Measurements from ENCODE around the gene ADAMTSL3. TPM values are rescaled to one million over a fixed set of nuclear protein-coding genes. Genes with fewer than 3 reads are reported as not detected.
A peak's percentile ranks its signal among the peaks of the same experiment; 100 is the strongest.
"Not testable (repeated sequence)": the region's sequence is repeated elsewhere in the genome, so short reads cannot be mapped to it uniquely, and the experiment has no call there.

Gene ADAMTSL3
- total RNA-seq, 1 donor from 2014 or later: 0.41 TPM

- H3K27me3 Mint-ChIP-seq (ENCODE audit: insufficient read depth, low read depth): peaks cover 5% of the 10 kb centered on the region
- H3K27ac ChIP-seq: no peak overlapping the region
- H3K9ac ChIP-seq: no peak overlapping the region
- no peaks in the 10 kb centered on the region for H3K9me3 ChIP-seq (ENCODE audit: low read depth)
- no peaks in the 10 kb centered on the region for H3K36me3 Mint-ChIP-seq
- H3K27me3 ChIP-seq: no peaks in the 10 kb centered on the region
- peaks cover 17% of the 10 kb centered on the region for H3F3A ChIP-seq (ENCODE audit: low read depth)
- TF ChIP-seq EZH2 (IDR thresholded peaks at IDR 0.05) (no peak), CTCF (IDR thresholded peaks at IDR 0.05) (no peak), EZH2phosphoT487 (IDR thresholded peaks at IDR 0.05) (no peak)
- H2AFZ ChIP-seq (replicated peaks): no peak overlapping the region
- peaks cover 10% of the 10 kb centered on the region for H3K9me3 Mint-ChIP-seq
- no peak overlapping the region for H3K4me3 ChIP-seq
- H3K4me3 Mint-ChIP-seq: no peak overlapping the region
- H3K27ac Mint-ChIP-seq: no peak overlapping the region
- peaks cover 16% of the 10 kb centered on the region for H3K4me1 Mint-ChIP-seq
- no peaks in the 10 kb centered on the region for H3K36me3 ChIP-seq
- no peak overlapping the region for H3K4me2 ChIP-seq
- H4K20me1 ChIP-seq (ENCODE audit: low read depth): no peaks in the 10 kb centered on the region
- H3K4me1 ChIP-seq: peaks cover 17% of the 10 kb centered on the region
- H3K79me2 ChIP-seq (ENCODE audit: low read depth): no peaks in the 10 kb centered on the region
- no peak for DNase-seq (ENCODE audit: low spot score)
Observed at GRCh38 chr15:83959477-83959876, 305.6 kb downstream of the ADAMTSL3 start.

GRCh38 chr15:83960192-83960829, 306.4 kb downstream of the ADAMTSL3 start:
- TF ChIP-seq EZH2 (IDR thresholded peaks at IDR 0.05) (no peak), CTCF (IDR thresholded peaks at IDR 0.05) (no peak), EZH2phosphoT487 (IDR thresholded peaks at IDR 0.05) (no peak)
- no peaks in the 10 kb centered on the region for H3K36me3 Mint-ChIP-seq
- peak overlapping the region; percentile 46 for H3K4me2 ChIP-seq
- no peak overlapping the region for H3K9ac ChIP-seq
- no peak overlapping the region for H3K4me3 Mint-ChIP-seq
- no peaks in the 10 kb centered on the region for H3K27me3 ChIP-seq
- no peaks in the 10 kb centered on the region for H3K9me3 ChIP-seq (ENCODE audit: low read depth)
- H3K36me3 ChIP-seq: no peaks in the 10 kb centered on the region
- peaks cover 7% of the 10 kb centered on the region for H3K27me3 Mint-ChIP-seq (ENCODE audit: insufficient read depth, low read depth)
- H2AFZ ChIP-seq (replicated peaks): peak overlapping the region; percentile 50
- H3K27ac Mint-ChIP-seq: no peak overlapping the region
- H3K9me3 Mint-ChIP-seq: peaks cover 11% of the 10 kb centered on the region
- DNase-seq (ENCODE audit: low spot score): no peak
- no peaks in the 10 kb centered on the region for H4K20me1 ChIP-seq (ENCODE audit: low read depth)
- H3K27ac ChIP-seq: no peak overlapping the region
- H3K4me3 ChIP-seq: no peak overlapping the region
- no peaks in the 10 kb centered on the region for H3K79me2 ChIP-seq (ENCODE audit: low read depth)
- peaks cover 17% of the 10 kb centered on the region for H3F3A ChIP-seq (ENCODE audit: low read depth)
- peaks cover 16% of the 10 kb centered on the region for H3K4me1 Mint-ChIP-seq
- H3K4me1 ChIP-seq: peaks cover 17% of the 10 kb centered on the region

GRCh38 chr15:83961311-83961710, 307.4 kb downstream of the ADAMTSL3 start:
- Histone ChIP-seq H2AFZ (replicated peaks) (peak overlapping the region; percentile 52), H3K4me2 (peak overlapping the region; percentile 46), H3K36me3 (no peaks in the 10 kb centered on the region), H3K9ac (no peak overlapping the region), H3K27me3 (no peaks in the 10 kb centered on the region), H3F3A (ENCODE audit: low read depth) (peaks cover 17% of the 10 kb centered on the region), H4K20me1 (ENCODE audit: low read depth) (no peaks in the 10 kb centered on the region), H3K79me2 (ENCODE audit: low read depth) (no peaks in the 10 kb centered on the region), H3K9me3 (ENCODE audit: low read depth) (no peaks in the 10 kb centered on the region), H3K4me1 (peaks cover 17% of the 10 kb centered on the region), H3K4me3 (no peak overlapping the region), H3K27ac (peak overlapping the region; percentile 80)
- Mint-ChIP-seq H3K27ac (no peak overlapping the region), H3K36me3 (no peaks in the 10 kb centered on the region), H3K4me3 (no peak overlapping the region), H3K9me3 (peaks cover 21% of the 10 kb centered on the region), H3K27me3 (ENCODE audit: insufficient read depth, low read depth) (peaks cover 5% of the 10 kb centered on the region), H3K4me1 (peaks cover 16% of the 10 kb centered on the region)
- peak; percentile 60 for DNase-seq (ENCODE audit: low spot score)
- TF ChIP-seq EZH2phosphoT487 (IDR thresholded peaks at IDR 0.05): no peak
- TF ChIP-seq CTCF (IDR thresholded peaks at IDR 0.05): no peak

- Mint-ChIP-seq H3K4me1 (peaks cover 16% of the 10 kb centered on the region), H3K9me3 (peaks cover 28% of the 10 kb centered on the region)
- not testable (repeated sequence) for H3K79me2 ChIP-seq (ENCODE audit: low read depth); H3K4me2 ChIP-seq; H3K4me3 ChIP-seq; H3K27ac ChIP-seq; H3K27me3 Mint-ChIP-seq (ENCODE audit: insufficient read depth, low read depth); H3K36me3 Mint-ChIP-seq; DNase-seq (ENCODE audit: low spot score); H3K9ac ChIP-seq; H3K27ac Mint-ChIP-seq; H3K4me3 Mint-ChIP-seq; H3K36me3 ChIP-seq; H4K20me1 ChIP-seq (ENCODE audit: low read depth); H3K27me3 ChIP-seq; H2AFZ ChIP-seq (replicated peaks); H3K9me3 ChIP-seq (ENCODE audit: low read depth)
- H3K4me1 ChIP-seq: peaks cover 17% of the 10 kb centered on the region
- H3F3A ChIP-seq (ENCODE audit: low read depth): peaks cover 17% of the 10 kb centered on the region
Observed at GRCh38 chr15:83964967-83965366, 311.0 kb downstream of the ADAMTSL3 start.
